Activated B cell treated with CpG ODN at 0.5 μM for 24 hours (primary cell): ENCODE results near the gene CALD1. TPM values are rescaled to one million over a fixed set of nuclear protein-coding genes. Genes with fewer than 3 reads are reported as not detected.

Source experiments
- ATAC-seq: fragments of 200-7000 bp; cut with Tn5 transposase; one replicate; pipeline ENCODE4 v1.10.0; 2021; ENCODE audit warnings: low read depth, mild to moderate bottlenecking, moderate library complexity
- CTCF ChIA-PET: fragments of 350-600 bp; sonication (Branson Sonifier 250); formaldehyde crosslinking; loops from one replicate; lab custom pipeline; 2021; ENCODE audit warnings: antibody characterized with exemption; lab: Charles Lee
- POLR2A ChIA-PET: fragments of 350-600 bp; sonication (Branson Sonifier 250); formaldehyde crosslinking; loops from one replicate; lab custom pipeline; 2021; ENCODE audit warnings: antibody characterized with exemption; lab: Charles Lee
- DNase-seq: peaks from one replicate; pipeline ENCODE4 v3.0.0; 2022
- H3K27ac Mint-ChIP-seq: one replicate; pipeline ENCODE4 v1.8.0; 2020; ENCODE audit warnings: mixed read lengths
- H3K27me3 Mint-ChIP-seq: one replicate; pipeline ENCODE4 v1.8.0; 2021; ENCODE audit warnings: mixed read lengths
- H3K36me3 Mint-ChIP-seq: one replicate; pipeline ENCODE4 v1.8.0; 2021; ENCODE audit warnings: low read depth, mixed read lengths
- H3K4me1 Mint-ChIP-seq: one replicate; pipeline ENCODE4 v1.8.0; 2021; ENCODE audit warnings: mixed read lengths
- H3K4me3 Mint-ChIP-seq: one replicate; pipeline ENCODE4 v1.8.0; 2020; ENCODE audit warnings: mild to moderate bottlenecking, mixed read lengths
- H3K9me3 Mint-ChIP-seq: one replicate; pipeline ENCODE4 v1.8.0; 2020; ENCODE audit warnings: mixed read lengths
- intact Hi-C: fragments of 100-400 bp; cut with micrococcal nuclease; formaldehyde crosslinking; loops from one replicate; pipeline ENCODE4 v1.15.1; 2024
- total RNA-seq: library from RNA; stranded (reverse); gene quantifications from 2 replicates; pipeline ENCODE4 v1.2.3, GENCODE V29; 2022
- TF ChIP-seq, protein P1 (sequence below): fragments of 200-600 bp; IDR thresholded peaks from one replicate; pipeline ENCODE4 v1.8.0; 2022; ENCODE audit warnings: antibody characterized with exemption, mild to moderate bottlenecking

Gene CALD1
- total RNA-seq, 1 donor from 2014 or later = 0.33 TPM

DNA sequence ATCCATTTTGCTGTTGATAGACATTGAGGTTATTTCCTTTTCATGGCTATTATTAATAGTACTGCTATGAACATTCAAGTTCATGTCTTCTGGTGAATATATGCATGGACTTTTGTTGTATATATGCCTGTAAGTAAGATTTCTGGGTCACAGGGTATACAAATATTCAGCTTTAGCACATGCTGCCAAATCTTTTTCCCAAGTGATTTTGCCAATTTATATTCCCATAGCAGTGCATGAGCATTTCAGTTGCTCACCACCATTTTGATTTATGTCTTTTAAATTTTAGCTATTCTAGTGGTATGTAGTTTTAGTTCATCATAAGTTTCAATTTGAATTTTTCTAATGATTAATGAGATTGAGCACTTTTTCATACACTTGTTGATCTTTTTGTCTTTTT is 59.9 kb downstream of the CALD1 start:
- DNase-seq (no peak), ATAC-seq (no peak)
- POLR2A ChIA-PET = no interaction called here
- no peaks in the 10 kb centered on the region for H3K9me3 Mint-ChIP-seq
- H3K27me3 Mint-ChIP-seq = peaks cover 14% of the 10 kb centered on the region
- intact Hi-C loops = no loop called here
- no peaks in the 10 kb centered on the region for H3K4me1 Mint-ChIP-seq
- H3K36me3 Mint-ChIP-seq = no peaks in the 10 kb centered on the region
- TF ChIP-seq, protein P1, sequence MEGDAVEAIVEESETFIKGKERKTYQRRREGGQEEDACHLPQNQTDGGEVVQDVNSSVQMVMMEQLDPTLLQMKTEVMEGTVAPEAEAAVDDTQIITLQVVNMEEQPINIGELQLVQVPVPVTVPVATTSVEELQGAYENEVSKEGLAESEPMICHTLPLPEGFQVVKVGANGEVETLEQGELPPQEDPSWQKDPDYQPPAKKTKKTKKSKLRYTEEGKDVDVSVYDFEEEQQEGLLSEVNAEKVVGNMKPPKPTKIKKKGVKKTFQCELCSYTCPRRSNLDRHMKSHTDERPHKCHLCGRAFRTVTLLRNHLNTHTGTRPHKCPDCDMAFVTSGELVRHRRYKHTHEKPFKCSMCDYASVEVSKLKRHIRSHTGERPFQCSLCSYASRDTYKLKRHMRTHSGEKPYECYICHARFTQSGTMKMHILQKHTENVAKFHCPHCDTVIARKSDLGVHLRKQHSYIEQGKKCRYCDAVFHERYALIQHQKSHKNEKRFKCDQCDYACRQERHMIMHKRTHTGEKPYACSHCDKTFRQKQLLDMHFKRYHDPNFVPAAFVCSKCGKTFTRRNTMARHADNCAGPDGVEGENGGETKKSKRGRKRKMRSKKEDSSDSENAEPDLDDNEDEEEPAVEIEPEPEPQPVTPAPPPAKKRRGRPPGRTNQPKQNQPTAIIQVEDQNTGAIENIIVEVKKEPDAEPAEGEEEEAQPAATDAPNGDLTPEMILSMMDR = no peak
- H3K4me3 Mint-ChIP-seq = no peak overlapping the region
- CTCF ChIA-PET = no interaction called here
- no peak overlapping the region for H3K27ac Mint-ChIP-seq

DNA sequence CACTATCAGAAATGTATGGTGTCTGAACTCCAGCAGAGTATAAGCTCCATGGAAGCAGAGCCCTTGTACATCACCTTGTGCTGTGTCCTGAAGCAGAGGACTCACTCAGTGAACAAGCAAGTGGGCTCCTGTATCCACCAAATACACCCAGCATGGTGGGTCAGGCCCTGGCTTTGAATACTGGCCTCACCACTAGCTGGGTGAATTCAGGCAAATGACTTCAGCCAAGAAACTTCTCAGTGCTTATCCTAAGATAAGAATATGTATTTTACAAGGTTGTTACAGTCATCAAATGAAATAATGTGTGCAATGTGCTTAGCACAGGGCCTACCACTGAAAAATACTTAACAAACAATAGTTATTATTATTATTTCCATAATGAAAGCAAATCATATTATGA is 62.6 kb downstream of the CALD1 start:
- intact Hi-C loops = no loop called here
- DNase-seq (no peak), ATAC-seq (no peak)
- no peak overlapping the region for H3K27ac Mint-ChIP-seq
- no peaks in the 10 kb centered on the region for H3K9me3 Mint-ChIP-seq
- POLR2A ChIA-PET = no interaction called here
- H3K4me1 Mint-ChIP-seq = no peaks in the 10 kb centered on the region
- no peak overlapping the region for H3K4me3 Mint-ChIP-seq
- H3K27me3 Mint-ChIP-seq = peaks cover 14% of the 10 kb centered on the region
- H3K36me3 Mint-ChIP-seq = no peaks in the 10 kb centered on the region
- CTCF ChIA-PET = no interaction called here
- TF ChIP-seq, protein P1 = no peak

DNA sequence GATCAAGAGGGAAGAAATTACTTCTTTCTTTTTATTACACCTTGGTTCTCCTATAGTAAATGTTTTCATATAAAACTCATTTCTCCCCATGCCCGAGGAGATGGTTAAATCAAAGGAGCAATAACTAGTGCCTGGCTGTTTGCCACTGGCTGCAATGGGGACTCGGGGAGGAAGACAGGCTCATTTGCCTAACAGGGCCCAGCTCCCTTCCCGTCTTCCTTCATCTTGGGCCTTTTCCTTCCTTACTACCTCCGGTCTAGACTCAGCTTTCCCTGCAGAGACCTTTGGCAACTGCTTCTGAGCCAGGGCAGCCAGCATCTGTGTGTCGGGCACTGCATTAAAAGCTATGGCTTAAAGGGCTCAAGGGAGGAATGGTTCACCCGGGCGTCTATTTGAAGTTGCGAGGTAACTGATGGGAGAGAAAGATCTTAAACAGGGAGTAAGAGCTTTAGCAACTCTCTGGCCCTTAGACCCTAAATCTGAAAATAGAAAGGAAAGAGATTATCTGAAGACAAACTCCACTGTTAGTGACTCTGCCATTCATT is 63.5 kb downstream of the CALD1 start:
- Mint-ChIP-seq H3K36me3 (no peaks in the 10 kb centered on the region), H3K27ac (no peak overlapping the region), H3K9me3 (no peaks in the 10 kb centered on the region), H3K4me3 (no peak overlapping the region), H3K4me1 (no peaks in the 10 kb centered on the region), H3K27me3 (peaks cover 14% of the 10 kb centered on the region)
- ATAC-seq (no peak), DNase-seq (no peak)
- CTCF ChIA-PET = no interaction called here
- TF ChIP-seq, protein P1 = no peak
- POLR2A ChIA-PET = no interaction called here
- intact Hi-C loops = no loop called here

DNA sequence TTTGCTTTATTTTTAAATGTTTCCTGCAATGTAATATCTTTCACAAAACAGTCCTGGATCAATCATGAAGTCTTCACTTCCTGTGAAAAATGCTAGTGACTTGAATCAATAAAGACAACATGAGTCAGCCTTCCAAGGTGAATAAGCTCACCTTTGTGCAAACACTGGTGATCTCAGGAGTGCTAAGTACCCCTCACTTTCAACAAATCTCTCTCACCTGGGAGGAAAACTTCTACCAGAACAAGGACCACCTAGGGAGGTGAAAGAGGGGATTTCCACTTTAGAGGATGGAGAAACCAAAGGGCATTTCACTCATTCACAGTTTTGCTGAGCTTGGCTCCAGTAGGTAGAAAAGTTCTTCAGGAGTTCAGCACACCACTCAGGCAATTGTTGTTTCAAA is 64.8 kb downstream of the CALD1 start:
- H3K9me3 Mint-ChIP-seq = no peaks in the 10 kb centered on the region
- POLR2A ChIA-PET = no interaction called here

DNA sequence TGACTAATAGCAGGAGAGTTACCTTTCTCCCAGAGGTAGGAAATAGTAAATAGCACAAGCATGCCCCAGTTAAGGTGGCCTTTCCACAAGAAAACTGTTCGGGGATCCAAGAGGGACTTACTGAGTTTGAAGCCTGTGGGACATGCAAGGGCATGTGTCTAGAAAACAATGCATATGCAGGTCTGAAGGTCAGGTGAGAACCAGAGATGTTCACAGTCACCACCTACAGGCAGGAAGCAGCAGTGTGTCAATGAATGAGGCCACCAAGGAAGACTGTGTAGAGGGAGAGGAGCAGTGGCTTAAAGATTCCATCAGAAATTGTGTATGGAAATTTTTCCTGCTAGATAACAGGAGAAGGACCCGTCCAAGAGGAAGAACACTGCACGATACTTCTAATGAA is 66.0 kb downstream of the CALD1 start:
- no peak overlapping the region for H3K4me3 Mint-ChIP-seq
- DNase-seq (no peak), ATAC-seq (no peak)
- H3K27ac Mint-ChIP-seq = no peak overlapping the region
- H3K27me3 Mint-ChIP-seq = peaks cover 7% of the 10 kb centered on the region
- no peaks in the 10 kb centered on the region for H3K36me3 Mint-ChIP-seq
- no peaks in the 10 kb centered on the region for H3K9me3 Mint-ChIP-seq
- ChIA-PET CTCF (interaction anchor here (1.4 kb wide), 1 partner anchor 121 kb away, joined by 3 read pairs; no protein-coding TSS in a partner anchor), POLR2A (no interaction called here)
- TF ChIP-seq, protein P1 = no peak
- intact Hi-C loops = loop anchor here (1.0 kb wide), 1 partner anchor 212 kb away; no protein-coding TSS in a partner anchor
- H3K4me1 Mint-ChIP-seq = no peaks in the 10 kb centered on the region

More for the DNA sequence above, 64.8 kb downstream of the CALD1 start:
- Mint-ChIP-seq H3K27ac (no peak overlapping the region), H3K4me1 (no peaks in the 10 kb centered on the region), H3K36me3 (no peaks in the 10 kb centered on the region), H3K27me3 (peaks cover 14% of the 10 kb centered on the region), H3K4me3 (no peak overlapping the region)
- DNase-seq (no peak), ATAC-seq (no peak)
- TF ChIP-seq, protein P1 = no peak
- CTCF ChIA-PET = no interaction called here
- intact Hi-C loops = no loop called here
